Measurements from ENCODE around the gene DNAL4. TPM values are rescaled to one million over a fixed set of nuclear protein-coding genes. Genes with fewer than 3 reads are reported as not detected.

DNAL4 gene
- total and polyA plus RNA-seq, 2 donors (not counting 1 experiment from before 2014, with no cell fraction given), result 9.9 to 10.3 TPM

DNA sequence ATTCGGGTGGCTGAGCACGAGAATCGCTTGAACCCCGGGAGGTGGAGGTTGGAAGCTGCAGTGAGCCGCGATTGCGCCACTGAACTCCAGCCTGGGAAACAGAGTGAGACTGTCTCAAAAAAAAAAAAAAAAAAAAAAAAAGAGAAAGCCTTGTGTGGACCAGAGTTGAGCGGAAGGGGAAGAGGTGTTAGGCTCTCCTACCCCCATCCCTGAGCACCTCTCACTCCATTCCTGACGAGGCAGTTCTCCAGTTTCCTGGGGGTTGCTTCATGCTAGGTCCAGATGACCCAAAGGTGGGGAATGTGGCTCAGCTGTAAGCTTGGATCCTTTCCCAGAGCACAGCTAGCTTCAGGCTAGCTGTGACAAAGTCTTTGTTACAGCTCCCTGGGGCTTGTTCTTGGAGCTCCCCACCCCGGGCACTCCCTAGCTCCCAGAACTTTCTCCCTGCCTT lies 8.8 kb upstream of the DNAL4 start:
- TF ChIP-seq EZH2 (IDR thresholded peaks at IDR 0.05; ENCODE audit: borderline replicate concordance, insufficient read depth, low read depth, low read length, poor library complexity, severe bottlenecking), result no peak
- TF ChIP-seq, protein P1, sequence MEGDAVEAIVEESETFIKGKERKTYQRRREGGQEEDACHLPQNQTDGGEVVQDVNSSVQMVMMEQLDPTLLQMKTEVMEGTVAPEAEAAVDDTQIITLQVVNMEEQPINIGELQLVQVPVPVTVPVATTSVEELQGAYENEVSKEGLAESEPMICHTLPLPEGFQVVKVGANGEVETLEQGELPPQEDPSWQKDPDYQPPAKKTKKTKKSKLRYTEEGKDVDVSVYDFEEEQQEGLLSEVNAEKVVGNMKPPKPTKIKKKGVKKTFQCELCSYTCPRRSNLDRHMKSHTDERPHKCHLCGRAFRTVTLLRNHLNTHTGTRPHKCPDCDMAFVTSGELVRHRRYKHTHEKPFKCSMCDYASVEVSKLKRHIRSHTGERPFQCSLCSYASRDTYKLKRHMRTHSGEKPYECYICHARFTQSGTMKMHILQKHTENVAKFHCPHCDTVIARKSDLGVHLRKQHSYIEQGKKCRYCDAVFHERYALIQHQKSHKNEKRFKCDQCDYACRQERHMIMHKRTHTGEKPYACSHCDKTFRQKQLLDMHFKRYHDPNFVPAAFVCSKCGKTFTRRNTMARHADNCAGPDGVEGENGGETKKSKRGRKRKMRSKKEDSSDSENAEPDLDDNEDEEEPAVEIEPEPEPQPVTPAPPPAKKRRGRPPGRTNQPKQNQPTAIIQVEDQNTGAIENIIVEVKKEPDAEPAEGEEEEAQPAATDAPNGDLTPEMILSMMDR (IDR thresholded peaks at IDR 0.05), result no peak
- peaks cover 0 to 10% (median 6%) of the 10 kb centered on the region in 3 donors for H3K9me3 ChIP-seq (ENCODE audit: control extremely low read depth in 1 of 3, control insufficient read depth in 2 of 3, insufficient read depth in 1 of 3, low read length in 2 of 3)
- DNase-seq (no peak), ATAC-seq (ENCODE audit: low read depth) (no peak)
- Mint-ChIP-seq H3K9me3 (ENCODE audit: insufficient read depth) (peaks cover 4% of the 10 kb centered on the region), H3K4me3 (no peak overlapping the region), H3K27ac (no peak overlapping the region), H3K27me3 (peaks cover 41% of the 10 kb centered on the region), H3K4me1 (no peaks in the 10 kb centered on the region)
- CTCF ChIA-PET, result no interaction called here
- no peaks in the 10 kb centered on the region for H4K20me1 ChIP-seq (ENCODE audit: control insufficient read depth, insufficient read depth, low read length, poor library complexity, severe bottlenecking)
- 70% methylated on average over 4 of the region's 10 CpGs for WGBS (ENCODE audit: insufficient coverage)
- POLR2A ChIA-PET, result interaction anchor here (0.6 to 0.7 kb wide), 2 partner anchors 13 to 308 kb away, joined by 5 to 7 read pairs; no protein-coding TSS in a partner anchor
- no peaks in the 10 kb centered on the region for H3K79me2 ChIP-seq (ENCODE audit: control insufficient read depth, insufficient read depth, low read length)
- no peak overlapping the region for H3K9ac ChIP-seq (ENCODE audit: low read length)
- intact Hi-C loops (cut with micrococcal nuclease), result no loop called here
- H3K27me3 ChIP-seq (replicated peaks in 1 of 4; ENCODE audit: control extremely low read depth in 1 of 4, control insufficient read depth in 3 of 4, insufficient read depth in 4 of 4, low read length in 3 of 4), result peaks cover 0 to 48% (median 13%) of the 10 kb centered on the region in 4 experiments
- H3K4me2 ChIP-seq (replicated peaks; ENCODE audit: low read depth, low read length, poor library complexity, severe bottlenecking), result no peak overlapping the region
- no peak overlapping the region for H3K4me3 ChIP-seq (ENCODE audit: control extremely low read depth in 1 of 5, extremely low read depth in 1 of 5, insufficient read depth in 1 of 5, low read depth in 2 of 5, low read length in 4 of 5)
- H3K36me3 ChIP-seq (replicated peaks in 1 of 2; ENCODE audit: control extremely low read depth in 1 of 2, control insufficient read depth in 1 of 2, extremely low read depth in 1 of 2, insufficient read depth in 2 of 2, low read length in 1 of 2), result no peaks in the 10 kb centered on the region
- no peak overlapping the region for H3K27ac ChIP-seq (ENCODE audit: low read length in 2 of 2)
- H3K4me1 ChIP-seq (ENCODE audit: control insufficient read depth in 2 of 2, insufficient read depth in 2 of 2, low read length in 2 of 2), result no peaks in the 10 kb centered on the region
- no peak overlapping the region for H2AFZ ChIP-seq (ENCODE audit: insufficient read depth, low read depth, low read length, poor library complexity, severe bottlenecking)

DNA sequence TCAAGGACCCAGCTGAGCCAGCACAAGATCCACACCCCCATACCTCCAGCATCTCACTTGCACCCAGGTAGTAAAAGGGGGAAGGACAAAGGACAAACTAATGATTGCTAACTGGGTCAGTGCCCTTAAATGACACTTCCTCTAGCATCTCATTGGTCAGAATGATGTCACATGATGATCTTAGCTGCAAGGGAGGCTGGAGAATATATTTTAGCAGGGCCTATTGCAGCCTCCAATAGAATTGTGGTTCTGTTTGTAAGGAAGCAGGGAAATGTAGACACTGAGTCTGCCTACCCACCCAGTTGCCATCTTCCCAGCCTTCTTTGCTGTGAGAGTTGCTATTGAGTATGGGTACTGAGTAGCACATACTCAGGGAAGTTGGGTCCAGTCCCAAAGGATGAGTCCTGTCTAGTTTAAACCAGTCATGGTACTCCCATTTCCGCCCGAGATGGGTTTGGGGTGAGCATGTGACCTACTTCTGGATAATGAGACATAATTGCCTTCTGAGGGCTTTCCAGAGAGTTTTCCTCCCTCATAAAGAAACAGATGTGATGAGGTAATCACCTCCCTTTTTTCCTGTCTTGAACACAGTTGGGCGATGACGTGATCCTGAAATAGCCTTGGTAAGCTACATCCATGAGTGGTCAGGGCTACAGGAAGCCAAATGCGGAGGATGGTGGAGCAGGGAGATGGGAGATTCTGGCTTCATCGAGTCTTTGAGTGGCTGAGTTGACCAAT lies 5.5 kb upstream of the DNAL4 start:
- Histone ChIP-seq H2AFZ (ENCODE audit: insufficient read depth, low read depth, low read length, poor library complexity, severe bottlenecking) (no peak overlapping the region), H3K27ac (ENCODE audit: low read length in 2 of 2) (no peak overlapping the region), H3K4me3 (ENCODE audit: control extremely low read depth in 1 of 5, extremely low read depth in 1 of 5, insufficient read depth in 1 of 5, low read depth in 2 of 5, low read length in 4 of 5) (no peak overlapping the region), H3K9ac (ENCODE audit: low read length) (no peak overlapping the region), H3K9me3 (ENCODE audit: control extremely low read depth in 1 of 3, control insufficient read depth in 2 of 3, insufficient read depth in 1 of 3, low read length in 2 of 3) (peaks cover 0 to 10% (median 6%) of the 10 kb centered on the region in 3 donors), H3K79me2 (ENCODE audit: control insufficient read depth, insufficient read depth, low read length) (no peaks in the 10 kb centered on the region), H4K20me1 (ENCODE audit: control insufficient read depth, insufficient read depth, low read length, poor library complexity, severe bottlenecking) (no peaks in the 10 kb centered on the region), H3K36me3 (replicated peaks in 1 of 2; ENCODE audit: control extremely low read depth in 1 of 2, control insufficient read depth in 1 of 2, extremely low read depth in 1 of 2, insufficient read depth in 2 of 2, low read length in 1 of 2) (no peaks in the 10 kb centered on the region), H3K27me3 (replicated peaks in 1 of 4; ENCODE audit: control extremely low read depth in 1 of 4, control insufficient read depth in 3 of 4, insufficient read depth in 4 of 4, low read length in 3 of 4) (peaks cover 0 to 58% (median 16%) of the 10 kb centered on the region in 4 experiments), H3K4me1 (ENCODE audit: control insufficient read depth in 2 of 2, insufficient read depth in 2 of 2, low read length in 2 of 2) (peaks cover 2 to 3% of the 10 kb centered on the region in 2 donors), H3K4me2 (replicated peaks; ENCODE audit: low read depth, low read length, poor library complexity, severe bottlenecking) (no peak overlapping the region)
- TF ChIP-seq, protein P1 (IDR thresholded peaks at IDR 0.05), result no peak
- TF ChIP-seq EZH2 (IDR thresholded peaks at IDR 0.05; ENCODE audit: borderline replicate concordance, insufficient read depth, low read depth, low read length, poor library complexity, severe bottlenecking), result no peak
- ChIA-PET POLR2A (no interaction called here), CTCF (interaction anchor here (1.1 kb wide), 1 partner anchor 69 kb away, joined by 3 read pairs; no protein-coding TSS in a partner anchor)
- no CpG with 5 or more reads among the region's 6 CpGs for WGBS (ENCODE audit: insufficient coverage)
- H3K4me3 Mint-ChIP-seq, result no peak overlapping the region
- H3K27ac Mint-ChIP-seq, result no peak overlapping the region
- peaks cover 4% of the 10 kb centered on the region for H3K9me3 Mint-ChIP-seq (ENCODE audit: insufficient read depth)
- ATAC-seq (ENCODE audit: low read depth) (no peak), DNase-seq (no peak)
- peaks cover 6% of the 10 kb centered on the region for H3K4me1 Mint-ChIP-seq
- intact Hi-C loops (cut with micrococcal nuclease), result no loop called here
- peaks cover 48% of the 10 kb centered on the region for H3K27me3 Mint-ChIP-seq

Measured in B cell (primary cell).